ENCODE data around the gene TMEM203. TPM values are rescaled to one million over a fixed set of nuclear protein-coding genes. Genes with fewer than 3 reads are reported as not detected.

TMEM203 gene
- total and polyA plus RNA-seq, 2 of the 13 experiments (the other 11 are each of a cell fraction or from before 2014, with no cell fraction given): 23.4 to 36.7 TPM

GRCh38 chr9:137240318-137240840, 34.9 kb upstream of the TMEM203 start:
- DNase-seq (ENCODE audit: low spot score) (no peak), FAIRE-seq (no peak), ATAC-seq (0 out of 3 replicates have a peak, but pooled peaks have one; percentile 1)
- no peak overlapping the region for H2AFZ ChIP-seq (ENCODE audit: low read length)
- TSS peak; percentile 69 for BruUV-seq (replicated peaks)
- no peaks in the 10 kb centered on the region for H3K9me3 ChIP-seq (ENCODE audit: low read length)
- H3K4me2 ChIP-seq (ENCODE audit: low read depth, low read length): peak overlapping the region; percentile 85
- no peaks in the 10 kb centered on the region for H3K27me3 ChIP-seq (ENCODE audit: control insufficient read depth in 1 of 2, insufficient read depth in 2 of 2, low read length in 2 of 2)
- H3K9ac ChIP-seq (ENCODE audit: insufficient read depth, low read depth, low read length): peak overlapping the region; percentile 86
- peaks cover 4 to 19% of the 10 kb centered on the region in 2 experiments; a peak in 4 of 5 replicates for H3K36me3 ChIP-seq (replicated peaks in 1 of 2; ENCODE audit: control insufficient read depth in 1 of 2, insufficient read depth in 2 of 2, low read length in 2 of 2)
- 0% methylated on average over 2 of the region's 58 CpGs for WGBS (ENCODE audit: low lambda C conversion rate)
- intact Hi-C loops (cut with micrococcal nuclease; ENCODE audit: unreplicated experiment): no loop called here
- peaks cover 36% of the 10 kb centered on the region for H3K79me2 ChIP-seq (ENCODE audit: insufficient read depth, low read length)
- CTCF ChIA-PET (ENCODE audit: low intra/inter-chr PET ratio, low total read pairs): no interaction called here
- POLR2A ChIA-PET: interaction anchor here (0.7 to 7.7 kb wide), 34 partner anchors 11 to 440 kb away, joined by 3 to 317 read pairs (median 6); partner anchors contain the start of genes ENTPD2, ENTPD8, LRRC26 and MAN1B1
- peak overlapping the region; percentile 96 for H3K27ac ChIP-seq (ENCODE audit: extremely low read length, insufficient read depth, low read length)
- H3K4me3 ChIP-seq (replicated peaks in 1 of 3; ENCODE audit: insufficient read depth in 1 of 3, low read depth in 2 of 3, low read length in 3 of 3): peak overlapping the region; percentile 74 to 78 (median 78)
- in situ Hi-C loops (cut with HindIII; ENCODE audit: extremely low pct_ligation_motif_present, low pct_unique_long_range_greater_than_20kb): no loop called here
- H3K4me1 ChIP-seq (ENCODE audit: insufficient read depth, low read length): peaks cover 64% of the 10 kb centered on the region
- H4K20me1 ChIP-seq (ENCODE audit: insufficient read depth, low read length): peaks cover 27% of the 10 kb centered on the region
- no peak for TF ChIP-seq CHCHD3 (CRISPR knock-in tag; IDR thresholded peaks at IDR 0.05)
- no peak; the same call in 1 of the 2 replicates for TF ChIP-seq HNF1A (IDR thresholded peaks at IDR 0.05; ENCODE audit: low read depth)
- TF ChIP-seq HNF1A (CRISPR knock-in tag; IDR thresholded peaks at IDR 0.05; ENCODE audit: borderline replicate concordance): peak; percentile 75; the same call in 1 of the 2 replicates
- peak; percentile 61 for TF ChIP-seq HOXA3 (CRISPR knock-in tag; IDR thresholded peaks at IDR 0.05)
- no peak; the same call in 1 of the 2 replicates for TF ChIP-seq ZMYM2 (CRISPR knock-in tag; IDR thresholded peaks at IDR 0.05)
- TF ChIP-seq ZNF703 (CRISPR knock-in tag; IDR thresholded peaks at IDR 0.05; ENCODE audit: borderline replicate concordance): no peak
- no peak; the same call in 1 of the 2 replicates for TF ChIP-seq SATB2 (CRISPR knock-in tag; IDR thresholded peaks at IDR 0.05)
- 0 out of 2 replicates have a peak, but pooled peaks have one; percentile 23 for TF ChIP-seq MIER2 (CRISPR knock-in tag; IDR thresholded peaks at IDR 0.05)
- TF ChIP-seq DNMT1 (CRISPR knock-in tag; IDR thresholded peaks at IDR 0.05): peak; percentile 82; the same call in 1 of the 2 replicates
- no peak for TF ChIP-seq EHMT2 (IDR thresholded peaks at IDR 0.05; ENCODE audit: borderline replicate concordance, low read depth, low read length)
- no peak for TF ChIP-seq SMAD9 (CRISPR knock-in tag; IDR thresholded peaks at IDR 0.05)
- peak; percentile 77 for TF ChIP-seq ZNF883 (CRISPR knock-in tag; IDR thresholded peaks at IDR 0.05; ENCODE audit: not compliant biosample characterization)
- TF ChIP-seq MED13 (CRISPR knock-in tag; IDR thresholded peaks at IDR 0.05): no peak
- TF ChIP-seq SMYD3 (CRISPR knock-in tag; IDR thresholded peaks at IDR 0.05): no peak
- peak; percentile 87; the same call in 1 of the 2 replicates for TF ChIP-seq NR0B2 (CRISPR knock-in tag; IDR thresholded peaks at IDR 0.05)
- no peak for TF ChIP-seq ZMAT5 (CRISPR knock-in tag; IDR thresholded peaks at IDR 0.05; ENCODE audit: borderline replicate concordance, low read depth)
- TF ChIP-seq HNRNPL (IDR thresholded peaks at IDR 0.05; ENCODE audit: low read depth, low read length): no peak
